GM12874 (cell line): ENCODE measurements around the gene TMEM135.

Source experiments
- TF ChIP-seq, protein P1 (sequence below): IDR thresholded peaks from 2 replicates; pipeline ENCODE4 v1.5.1; 2011; ENCODE audit warnings: low read depth, mild to moderate bottlenecking, control low read depth, low read length, moderate library complexity; ENCODE audit not compliant: insufficient read depth

The TMEM135 gene

DNA sequence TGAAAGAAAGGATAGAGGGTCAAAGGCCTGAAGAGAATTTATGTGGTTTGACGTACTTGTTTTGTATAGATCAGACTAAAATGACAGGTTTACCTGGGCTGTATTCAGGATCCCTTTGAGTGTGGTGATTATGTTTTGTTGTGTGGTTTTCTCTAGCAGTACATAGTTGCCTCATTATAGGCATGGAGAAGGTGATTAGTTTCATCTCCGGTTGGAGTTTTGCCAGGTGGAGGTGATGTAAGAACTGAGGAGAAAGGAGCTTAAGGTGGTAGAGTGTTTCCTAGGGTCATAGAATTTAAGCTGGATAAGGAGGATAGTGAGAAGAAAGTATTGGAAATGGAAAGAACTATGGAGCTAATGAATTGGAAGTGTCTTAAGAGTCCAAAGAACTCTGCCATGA, 229.0 kb downstream of the TMEM135 start:
- TF ChIP-seq, protein P1, sequence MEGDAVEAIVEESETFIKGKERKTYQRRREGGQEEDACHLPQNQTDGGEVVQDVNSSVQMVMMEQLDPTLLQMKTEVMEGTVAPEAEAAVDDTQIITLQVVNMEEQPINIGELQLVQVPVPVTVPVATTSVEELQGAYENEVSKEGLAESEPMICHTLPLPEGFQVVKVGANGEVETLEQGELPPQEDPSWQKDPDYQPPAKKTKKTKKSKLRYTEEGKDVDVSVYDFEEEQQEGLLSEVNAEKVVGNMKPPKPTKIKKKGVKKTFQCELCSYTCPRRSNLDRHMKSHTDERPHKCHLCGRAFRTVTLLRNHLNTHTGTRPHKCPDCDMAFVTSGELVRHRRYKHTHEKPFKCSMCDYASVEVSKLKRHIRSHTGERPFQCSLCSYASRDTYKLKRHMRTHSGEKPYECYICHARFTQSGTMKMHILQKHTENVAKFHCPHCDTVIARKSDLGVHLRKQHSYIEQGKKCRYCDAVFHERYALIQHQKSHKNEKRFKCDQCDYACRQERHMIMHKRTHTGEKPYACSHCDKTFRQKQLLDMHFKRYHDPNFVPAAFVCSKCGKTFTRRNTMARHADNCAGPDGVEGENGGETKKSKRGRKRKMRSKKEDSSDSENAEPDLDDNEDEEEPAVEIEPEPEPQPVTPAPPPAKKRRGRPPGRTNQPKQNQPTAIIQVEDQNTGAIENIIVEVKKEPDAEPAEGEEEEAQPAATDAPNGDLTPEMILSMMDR = no peak

DNA sequence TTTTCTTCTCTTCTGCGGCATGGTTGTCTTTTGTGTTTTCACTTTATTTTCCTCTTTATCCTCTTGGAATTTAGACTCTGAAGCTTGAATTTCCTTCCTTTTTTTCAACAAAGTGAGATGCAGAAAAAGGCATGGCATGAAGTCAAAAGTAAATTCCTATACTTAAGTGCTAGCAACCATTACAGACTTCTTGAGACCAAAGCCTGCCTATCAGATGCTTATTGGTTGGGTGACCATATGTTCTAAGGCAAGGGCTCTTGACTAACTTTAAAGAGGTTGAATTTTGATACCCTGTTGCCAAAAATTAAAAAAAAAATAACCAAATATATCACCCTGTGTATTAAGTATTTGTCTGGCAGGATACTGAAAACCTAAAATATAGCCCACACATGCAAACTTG, 237.4 kb downstream of the TMEM135 start:
- TF ChIP-seq, protein P1 = no peak

DNA sequence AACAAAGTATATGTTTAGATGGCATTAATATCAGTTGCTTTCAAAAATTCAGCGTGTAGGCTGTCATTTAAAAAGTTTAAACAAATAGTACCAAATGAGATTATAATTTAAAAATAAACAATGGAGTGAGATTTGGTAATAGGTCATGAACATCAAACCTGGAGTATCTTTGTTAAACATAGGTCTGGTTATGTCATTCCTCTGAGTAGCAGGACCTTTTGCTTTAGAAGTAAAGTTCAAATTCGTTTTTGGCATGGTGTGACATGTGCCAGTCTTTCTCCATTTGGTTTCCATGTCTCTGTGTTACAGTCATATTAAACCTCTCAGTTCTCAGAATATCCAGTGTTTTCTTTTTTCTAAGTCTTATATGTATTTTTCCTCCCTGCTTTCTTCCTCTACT, 242.4 kb downstream of the TMEM135 start:
- TF ChIP-seq, protein P1 = no peak

DNA sequence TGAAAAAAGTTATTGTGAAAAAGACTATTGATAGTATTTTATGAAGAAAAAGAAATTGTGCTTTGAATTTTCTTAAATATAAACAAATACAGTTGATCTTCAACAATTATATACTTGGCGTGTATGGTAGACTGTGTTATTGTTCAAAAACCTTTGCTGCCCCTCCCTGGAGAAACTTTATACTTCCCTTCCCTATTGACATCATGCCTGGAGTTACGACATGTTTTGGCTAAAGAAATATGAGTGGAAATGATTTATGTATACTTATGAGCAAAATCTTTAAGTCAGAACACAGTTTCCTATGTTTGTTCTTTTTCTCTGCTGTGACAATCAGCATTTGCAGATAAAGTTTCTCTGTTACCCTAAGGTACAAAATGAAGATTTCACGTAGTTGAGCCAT, 243.8 kb downstream of the TMEM135 start:
- TF ChIP-seq, protein P1 = no peak

DNA sequence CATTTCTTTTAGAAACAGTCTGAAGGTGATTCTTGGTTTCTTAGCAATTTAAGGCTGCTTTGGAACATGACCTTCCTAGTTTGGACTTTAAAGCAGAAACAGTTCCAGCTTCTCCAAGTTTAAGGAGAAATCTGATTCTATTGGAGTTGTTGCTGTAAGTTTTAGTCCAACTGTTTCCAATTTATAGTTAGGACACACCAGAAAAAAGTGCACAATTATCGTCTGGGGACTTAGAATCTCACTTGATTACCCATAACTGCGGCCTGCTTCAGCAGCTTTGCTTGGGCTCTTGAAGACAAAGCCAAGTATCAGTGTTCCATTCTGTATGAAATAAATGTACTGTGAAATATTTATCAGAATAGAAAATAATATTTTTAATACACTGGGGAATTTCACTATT, 246.6 kb downstream of the TMEM135 start:
- TF ChIP-seq, protein P1 = no peak

DNA sequence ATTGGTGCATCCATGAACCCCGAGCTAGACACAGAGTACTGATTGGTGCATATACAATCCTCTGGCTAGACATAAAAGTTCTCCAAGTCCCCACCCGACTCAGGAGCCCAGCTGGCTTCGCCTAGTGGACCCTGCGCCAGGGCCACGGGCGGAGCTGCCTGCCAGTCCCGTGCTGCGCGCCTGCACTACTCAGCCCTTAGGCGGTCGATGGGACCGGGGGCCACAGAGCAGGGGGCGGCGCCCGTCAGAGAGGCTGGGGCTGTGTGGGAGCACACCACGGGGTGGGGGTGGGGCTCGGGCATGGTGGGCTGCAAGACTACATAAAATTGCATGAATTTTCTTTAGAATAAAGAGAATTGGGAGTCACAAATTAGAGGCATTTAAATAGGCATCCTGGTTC, 248.6 kb downstream of the TMEM135 start:
- TF ChIP-seq, protein P1 = no peak

DNA sequence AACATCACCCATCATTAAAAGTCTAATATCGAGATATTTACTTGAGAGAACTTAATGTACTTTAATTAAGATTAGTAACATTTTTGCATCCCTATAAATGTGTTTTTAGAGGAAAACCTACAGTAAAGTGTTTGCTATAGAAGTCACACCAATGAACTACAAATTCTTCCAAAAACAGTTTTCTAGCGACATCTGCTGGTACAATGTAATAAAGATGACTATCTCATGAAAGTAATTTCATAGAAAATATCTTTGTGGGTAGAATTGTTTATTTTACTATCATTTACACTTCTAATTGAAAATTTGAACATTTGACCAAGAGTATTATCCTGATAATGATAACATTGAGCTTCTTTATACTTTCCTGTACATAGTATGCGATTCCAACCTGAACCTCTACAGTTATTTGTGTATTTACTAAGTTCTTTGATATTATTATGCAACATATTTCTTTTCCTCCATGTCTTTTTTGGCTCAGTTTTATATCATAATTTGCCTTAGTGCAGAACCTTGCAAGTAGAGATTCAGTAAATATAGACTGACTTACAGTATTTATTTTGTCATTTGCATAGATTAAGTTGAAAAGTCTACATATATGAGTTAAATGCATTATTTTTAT, 252.7 kb downstream of the TMEM135 start:
- TF ChIP-seq, protein P1 = 0 out of 2 replicates have a peak, but pooled peaks have one; percentile 19
